NCI-H69 (cell line): ENCODE data around the gene DUS3L.
"Not testable (repeated sequence)": the region's sequence is repeated elsewhere in the genome, so short reads cannot be mapped to it uniquely, and the experiment has no call there.

ENCODE experiments used
- DNase-seq: peaks from one replicate; lab custom pipeline; 2025; lab: John Stamatoyannopoulos, UW

Gene DUS3L

DNA sequence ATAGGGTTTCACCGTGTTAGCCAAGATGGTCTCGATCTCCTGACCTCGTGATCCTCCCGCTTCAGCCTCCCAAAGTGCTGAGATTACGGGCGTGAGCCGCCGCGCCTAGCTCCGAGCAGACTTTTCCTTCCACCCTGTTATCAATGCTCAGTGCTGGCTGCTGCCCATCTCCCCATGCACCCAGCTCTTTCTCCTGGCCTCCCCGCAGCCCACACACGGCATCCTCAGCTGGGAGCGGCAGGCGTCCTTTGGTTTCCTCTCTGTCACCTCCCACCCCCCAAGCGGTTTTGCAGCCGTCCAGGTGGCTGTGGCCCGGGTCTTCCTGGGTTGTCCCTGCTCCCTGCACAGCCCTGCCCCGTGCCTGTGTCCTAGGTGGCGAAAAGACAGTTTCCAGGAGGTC lies 18.5 kb downstream of the DUS3L start:
- no peak for DNase-seq

- no peak for DNase-seq
Observed at GRCh38 chr19:5767949-5768348, 23.0 kb downstream of the DUS3L start.

DNA sequence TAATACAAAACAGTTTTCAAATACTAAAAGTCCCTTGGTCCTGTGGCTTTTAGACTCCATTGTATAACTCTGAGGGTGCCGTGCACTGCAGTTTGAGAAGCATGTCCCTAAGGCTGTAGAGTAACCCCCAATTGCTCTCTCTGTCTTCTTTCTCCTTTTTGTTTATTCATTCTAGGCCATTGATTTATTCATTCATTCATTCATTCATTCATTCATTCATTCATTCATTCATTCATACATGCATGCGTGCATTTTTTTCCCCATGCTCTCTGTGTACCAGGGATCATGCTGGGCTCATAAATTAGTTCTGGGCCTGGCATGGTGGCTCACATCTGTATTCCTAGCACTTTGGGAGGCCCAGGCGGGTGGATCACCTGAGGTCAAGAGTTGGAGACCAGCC lies 25.7 kb downstream of the DUS3L start:
- DNase-seq, result no peak

GRCh38 chr19:5762608-5763217 lies 28.2 kb downstream of the DUS3L start:
- DNase-seq, result no peak

DNA sequence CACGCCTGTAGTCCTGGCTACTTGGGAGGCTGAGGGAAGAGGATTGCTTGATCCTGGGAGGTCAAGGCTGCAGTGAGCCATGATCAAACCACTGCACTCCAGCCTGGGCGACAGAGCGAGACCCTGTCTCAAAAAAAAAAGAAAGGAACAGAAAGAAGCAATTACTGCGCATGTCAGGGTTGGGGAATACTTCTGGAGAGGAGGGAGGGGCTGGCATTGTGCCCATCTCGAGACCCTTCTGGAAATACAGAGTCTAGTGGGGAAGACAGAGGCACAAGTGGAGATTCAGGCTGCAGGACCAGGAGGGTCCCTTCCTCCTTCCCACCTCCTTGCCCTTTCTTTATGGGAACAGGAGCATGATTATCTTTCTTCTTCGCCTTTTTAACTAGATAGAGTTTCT lies 37.2 kb downstream of the DUS3L start:
- no peak for DNase-seq

DNA sequence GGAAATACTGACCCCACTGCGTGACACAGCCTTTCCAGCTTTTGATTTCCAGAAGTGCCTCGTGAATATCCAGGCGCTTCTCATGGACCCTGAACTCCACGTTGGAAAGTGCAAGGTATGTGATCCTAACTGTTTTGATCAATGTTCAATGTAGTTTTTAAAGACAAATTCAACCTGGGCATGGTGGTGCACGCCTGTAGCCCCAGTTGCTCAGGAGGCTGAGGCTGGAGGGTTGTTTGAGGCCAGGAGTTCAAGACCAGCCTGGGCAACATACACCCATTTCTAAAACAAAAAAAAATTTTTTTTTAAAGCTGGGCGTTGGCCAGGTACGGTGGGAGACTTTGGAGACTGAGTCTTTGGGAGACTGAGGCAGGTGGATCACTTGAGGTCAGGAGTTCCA lies 39.3 kb downstream of the DUS3L start:
- DNase-seq, result no peak

DNA sequence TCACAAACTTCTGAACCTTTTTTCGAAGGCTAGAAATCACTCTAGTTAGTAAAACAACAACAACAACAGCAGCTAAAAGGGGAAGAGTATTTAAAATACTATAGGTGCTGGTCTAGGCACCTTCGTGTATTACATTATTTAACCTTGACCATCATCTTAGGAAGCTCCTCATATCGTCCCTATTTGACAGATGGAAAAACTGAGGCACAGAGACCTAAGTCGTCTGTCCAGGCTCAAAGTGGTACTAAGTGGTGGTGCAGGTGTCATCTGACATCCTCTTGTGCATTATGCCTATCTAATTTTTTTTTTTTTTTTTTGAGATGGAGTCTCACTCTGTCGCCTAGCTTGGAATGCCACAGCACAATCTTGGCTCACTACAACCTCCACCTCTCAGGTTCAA lies 41.5 kb downstream of the DUS3L start:
- no peak for DNase-seq

DNA sequence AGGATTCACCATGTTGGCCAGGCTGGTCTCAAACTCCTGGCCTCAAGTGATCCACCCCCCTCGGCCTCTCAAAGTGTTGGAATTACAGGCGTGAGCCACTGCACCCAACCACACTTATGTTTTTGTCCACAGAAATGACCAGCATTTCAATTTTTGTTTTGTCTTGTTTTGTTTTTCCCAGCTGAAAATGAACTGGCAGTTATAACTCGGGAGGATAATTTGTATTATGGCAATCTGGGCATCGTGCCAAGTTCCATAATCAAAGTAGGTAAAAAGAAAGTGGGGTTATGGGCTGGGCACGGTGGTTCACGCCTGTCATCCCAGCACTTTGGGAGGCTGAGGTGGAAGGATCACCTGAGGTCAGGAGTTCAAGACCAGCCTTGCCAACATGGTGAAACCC lies 42.0 kb downstream of the DUS3L start:
- DNase-seq, result peak; percentile 76

GRCh38 chr19:5744999-5745398 lies 46.0 kb downstream of the DUS3L start:
- not testable (repeated sequence) for DNase-seq

DNA sequence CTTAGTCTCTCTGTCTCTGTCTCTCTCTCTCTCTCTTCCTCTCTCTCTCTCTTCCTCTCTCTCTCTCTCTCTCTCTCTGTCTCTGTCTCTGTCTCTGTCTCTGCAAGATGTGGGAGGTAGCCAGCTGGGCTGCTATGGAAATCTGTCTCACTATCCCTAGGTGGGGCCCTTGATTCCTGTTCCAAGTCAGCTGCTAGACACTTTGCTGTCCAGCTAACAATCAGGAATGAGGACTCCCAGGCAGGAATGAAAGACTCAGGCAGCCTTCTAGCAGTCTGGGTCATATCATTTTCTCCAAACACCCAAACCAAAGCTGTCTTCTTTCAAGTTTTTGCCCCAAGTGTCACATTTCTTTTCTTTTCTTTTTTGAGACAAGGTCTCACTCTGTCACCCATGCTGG lies 47.3 kb downstream of the DUS3L start:
- no peak for DNase-seq

DNA sequence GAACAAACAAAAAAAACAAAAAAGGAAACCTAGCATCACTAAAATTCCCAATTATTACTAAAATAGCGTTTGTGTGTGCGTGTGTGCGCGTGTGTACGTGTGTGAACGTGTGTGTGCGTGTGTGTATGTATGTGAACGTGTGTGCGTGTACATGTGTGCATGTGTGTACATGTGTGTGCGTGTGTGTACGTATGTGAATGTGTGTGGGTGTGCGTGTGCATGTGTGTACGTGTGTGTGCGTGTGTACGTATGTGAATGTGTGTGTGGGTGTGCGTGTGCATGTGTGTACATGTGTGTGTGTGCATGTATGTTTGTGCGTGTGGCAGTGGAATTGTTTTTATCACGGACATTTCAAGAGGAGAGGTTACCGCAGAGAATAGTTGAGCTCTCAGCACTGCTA lies 48.9 kb downstream of the DUS3L start:
- no peak for DNase-seq

DNA sequence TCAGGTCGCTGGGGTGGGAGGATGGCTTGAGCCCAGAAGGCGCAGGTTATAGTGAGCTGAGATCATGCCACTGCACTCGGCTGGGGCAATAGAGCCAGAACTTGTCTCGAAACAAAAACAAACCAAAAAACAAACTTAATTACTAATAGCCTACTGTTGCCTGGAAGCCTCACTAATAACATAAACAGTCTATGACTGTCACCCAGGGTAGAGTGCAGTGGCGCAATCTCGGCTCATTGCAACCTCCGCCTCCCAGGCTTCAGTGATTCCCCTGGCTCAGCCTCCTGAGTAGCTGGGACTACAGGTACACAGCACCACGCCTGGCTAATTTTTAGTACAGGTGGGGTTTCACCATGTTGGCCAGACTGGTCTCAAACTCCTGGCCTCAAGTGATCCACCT lies 52.5 kb downstream of the DUS3L start:
- no peak for DNase-seq
